ENCODE data around the gene VTI1A. TPM values are rescaled to one million over a fixed set of nuclear protein-coding genes. Genes with fewer than 3 reads are reported as not detected.
"Not testable (repeated sequence)": the region's sequence is repeated elsewhere in the genome, so short reads cannot be mapped to it uniquely, and the experiment has no call there.

Gene VTI1A
- total RNA-seq, 1 donor from 2014 or later = 47.2 TPM

DNA sequence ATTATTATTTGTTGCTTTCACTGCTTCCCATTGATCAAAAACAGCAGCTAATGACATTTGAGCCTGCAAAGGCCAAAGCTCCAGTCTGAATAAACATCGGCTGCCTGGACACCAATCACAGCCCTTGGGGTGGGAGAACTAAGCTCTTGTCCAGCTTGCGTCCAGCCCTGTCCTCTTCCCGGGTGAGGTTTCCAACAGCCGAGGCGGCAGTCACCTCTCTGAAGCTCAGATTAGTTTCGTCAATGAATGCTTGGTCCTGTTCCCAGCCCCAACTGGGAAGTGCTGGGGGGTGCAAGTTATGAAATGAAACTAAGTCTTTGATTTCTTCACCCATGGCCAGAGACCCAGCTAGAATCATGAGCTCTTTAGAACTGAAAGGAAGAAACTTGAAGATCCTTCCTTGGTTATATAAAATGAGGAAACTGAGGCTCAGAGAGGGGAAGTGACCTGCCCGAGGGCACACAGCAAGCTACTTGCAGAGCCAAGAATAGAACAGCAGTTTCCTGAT is 389.0 kb downstream of the VTI1A start:
- DNase-seq = peak; percentile 57

DNA sequence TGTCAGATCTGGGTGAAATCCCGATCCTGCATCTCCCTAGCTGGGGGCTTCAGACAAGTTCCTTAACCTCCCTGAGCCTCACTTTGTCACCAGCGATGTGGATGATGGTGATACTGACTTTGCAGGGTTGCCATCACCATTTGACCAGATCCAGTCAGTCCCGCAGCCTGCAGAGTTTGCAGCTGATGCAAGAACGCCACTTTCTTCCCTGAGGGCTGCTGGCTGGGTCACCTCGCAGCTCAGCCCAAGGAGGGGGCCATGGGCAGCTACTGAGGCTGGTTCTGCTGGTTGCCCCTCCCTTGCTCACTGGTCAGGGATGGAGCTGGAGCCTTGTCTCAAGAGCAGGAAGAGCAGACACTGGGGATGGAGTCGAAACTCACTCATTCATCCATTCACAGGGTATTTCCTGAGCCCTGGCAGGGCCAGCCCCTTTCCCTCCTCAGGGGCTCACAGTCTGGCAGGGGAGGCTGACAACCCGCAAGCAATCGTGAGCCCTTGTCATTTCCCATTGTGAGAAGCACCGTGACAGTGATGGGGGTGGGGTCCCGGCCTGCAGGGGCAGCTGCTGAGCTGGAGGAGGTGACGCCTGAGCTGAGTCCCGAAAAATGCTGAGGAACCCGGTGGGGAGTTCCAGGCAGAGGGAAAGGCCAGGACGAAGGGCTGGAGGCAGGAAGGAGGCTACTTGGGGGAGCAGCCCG is 391.9 kb downstream of the VTI1A start:
- DNase-seq = no peak

DNA sequence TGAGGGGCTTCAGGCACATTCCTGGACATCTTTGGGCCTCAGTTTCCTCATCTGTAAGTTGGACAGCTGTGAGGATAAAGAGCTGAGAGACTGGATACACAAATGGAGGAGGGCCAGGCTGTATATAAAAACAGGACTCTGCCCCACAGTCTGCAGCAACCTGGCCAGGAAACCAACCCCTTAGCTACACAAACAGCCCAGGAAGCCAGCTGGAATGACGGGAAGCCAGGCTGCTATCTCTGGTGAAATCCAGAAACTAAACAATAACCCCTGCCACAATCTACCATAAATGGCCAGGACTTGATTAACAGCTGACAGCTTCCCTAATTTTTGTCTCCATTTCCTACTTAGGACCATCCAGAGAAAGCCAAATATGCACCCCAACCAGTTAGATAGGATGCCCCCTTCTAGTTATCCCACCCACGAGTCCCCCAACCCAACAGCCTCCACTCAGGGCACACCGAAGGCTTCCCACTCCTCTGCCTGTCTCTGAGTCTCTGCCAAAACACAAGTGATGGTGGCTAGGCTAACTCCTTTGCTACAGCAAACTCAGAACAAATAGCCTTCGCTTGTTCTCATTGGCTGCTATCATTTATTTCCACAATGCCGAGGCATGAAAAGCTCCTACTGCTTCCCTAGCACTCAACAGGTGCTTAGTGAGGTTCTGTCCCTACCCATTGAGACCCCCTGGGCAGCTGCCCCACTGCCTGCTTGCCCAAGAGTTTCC is 393.1 kb downstream of the VTI1A start:
- DNase-seq = no peak

DNA sequence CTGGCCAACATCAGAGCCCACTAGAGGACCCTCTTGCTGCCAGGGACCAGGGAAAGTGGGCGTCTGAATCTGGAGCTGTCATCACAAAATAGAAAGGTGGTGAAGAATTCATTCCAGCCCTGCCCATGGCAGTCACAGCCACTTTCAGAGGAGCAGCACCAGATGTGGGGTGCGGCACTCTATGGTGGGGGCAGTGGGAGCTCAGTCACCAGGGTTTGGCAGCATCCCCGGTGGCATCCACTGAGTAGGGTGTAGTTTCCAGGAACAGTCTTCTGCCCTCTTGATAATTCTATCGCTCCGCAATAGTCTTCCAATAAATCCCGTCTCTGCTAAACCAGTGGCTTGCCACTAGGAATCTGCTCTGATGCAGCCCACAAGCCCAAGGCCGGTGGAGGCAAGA is 394.5 kb downstream of the VTI1A start:
- no peak for DNase-seq

DNA sequence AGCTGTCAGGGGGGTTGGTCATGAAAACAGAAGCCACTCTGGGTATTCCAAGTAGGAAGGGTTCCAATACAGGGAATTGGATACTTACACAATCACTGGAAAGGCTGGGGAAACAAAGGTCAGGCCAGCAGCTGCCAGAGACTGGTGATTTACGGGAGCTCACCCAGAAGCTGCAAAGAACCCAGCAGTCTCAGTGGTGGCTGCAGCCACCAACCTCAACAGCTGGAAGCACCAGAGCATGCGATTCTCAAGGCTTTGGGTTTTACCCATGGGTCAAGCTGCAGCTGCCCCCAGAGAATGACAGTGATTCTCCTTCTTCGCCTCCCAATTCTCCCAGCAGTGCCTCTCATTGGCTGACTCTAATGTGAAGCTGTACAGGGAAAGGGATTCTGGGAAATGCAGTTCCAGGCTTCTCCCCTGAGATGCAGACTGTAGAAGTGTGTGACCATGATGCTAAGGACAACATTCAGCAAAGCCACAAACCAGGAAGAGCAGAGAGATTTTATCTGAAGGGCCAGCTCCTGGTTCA is 395.9 kb downstream of the VTI1A start:
- DNase-seq = peak; percentile 57

DNA sequence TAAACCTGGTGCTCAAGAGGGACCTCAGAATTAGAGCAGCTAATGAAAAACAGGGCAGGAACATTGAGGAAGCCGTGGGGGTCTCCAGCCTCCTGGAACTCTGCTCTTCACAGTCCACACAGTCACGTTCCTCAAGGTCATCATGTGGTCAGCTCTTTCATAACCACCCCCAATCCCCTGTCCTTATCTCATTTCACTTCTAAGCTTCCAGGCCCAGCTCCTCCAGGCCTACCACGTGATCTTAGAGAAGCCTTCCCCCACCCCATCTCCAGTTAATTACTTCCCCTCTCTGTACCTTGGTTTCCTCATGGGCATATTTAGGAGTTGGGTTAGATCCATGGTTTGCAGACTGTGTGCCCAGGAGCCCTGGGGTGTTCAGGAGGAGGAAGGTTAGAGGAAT is 396.6 kb downstream of the VTI1A start:
- no peak for DNase-seq

DNA sequence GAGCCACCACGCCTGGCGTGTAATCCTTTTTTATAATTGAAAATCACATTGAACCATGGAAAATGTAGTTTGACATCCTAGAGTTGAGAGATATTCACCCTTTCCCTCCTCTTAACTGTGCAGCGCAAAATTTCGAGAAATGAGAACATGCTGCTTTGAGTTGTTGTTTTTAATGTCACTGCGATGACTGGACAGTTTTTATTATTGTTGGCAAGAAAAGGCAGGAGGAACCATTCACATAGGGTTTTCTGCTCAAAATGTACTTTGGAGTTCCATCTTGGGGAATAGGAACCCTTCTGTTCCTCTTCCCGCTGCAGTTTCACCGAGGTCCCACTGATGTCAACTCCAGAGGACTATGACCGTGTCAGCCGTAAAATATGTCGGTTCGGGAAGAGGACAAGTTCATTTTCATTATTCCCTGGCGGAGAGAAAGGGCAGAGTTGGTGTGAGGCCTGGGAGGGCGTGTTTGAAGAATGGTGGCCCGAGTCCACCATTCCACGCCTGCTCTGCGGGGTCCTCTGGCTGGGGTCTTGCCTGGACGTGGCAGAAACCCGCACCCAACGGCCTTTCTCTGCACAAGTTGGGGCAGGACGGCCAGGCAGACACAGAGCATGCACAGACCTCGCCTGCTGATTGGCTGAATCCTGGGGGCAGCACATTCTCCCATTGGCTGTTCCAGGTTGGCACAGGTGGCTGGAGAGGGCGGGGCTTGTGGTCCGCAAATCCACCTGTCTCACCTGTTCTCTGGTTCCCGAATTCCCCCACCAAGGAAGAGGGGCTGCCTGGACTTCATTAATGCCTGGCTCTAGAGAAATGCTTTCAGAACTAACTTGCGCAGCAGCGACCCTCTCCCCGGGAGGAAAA is 397.9 kb downstream of the VTI1A start:
- DNase-seq = no peak

DNA sequence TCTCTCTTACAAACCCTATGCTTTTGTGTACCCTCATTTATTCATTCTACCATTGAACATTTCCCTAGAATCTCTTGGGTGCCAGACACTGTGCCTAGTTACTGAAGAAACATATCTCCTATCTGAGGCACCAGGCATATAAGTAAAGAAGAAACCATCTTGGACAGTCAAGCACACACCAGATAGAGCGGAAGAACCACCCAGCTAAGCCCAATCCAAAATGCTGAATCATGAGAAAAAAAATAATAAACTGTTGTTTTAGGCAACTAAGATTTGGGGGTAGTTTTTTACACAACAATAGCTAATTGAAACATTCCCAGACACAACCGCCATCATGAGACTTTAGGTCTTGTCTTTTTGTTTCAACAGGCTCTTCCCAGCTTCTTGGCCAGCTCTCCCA is 400.8 kb downstream of the VTI1A start:
- no peak for DNase-seq

DNA sequence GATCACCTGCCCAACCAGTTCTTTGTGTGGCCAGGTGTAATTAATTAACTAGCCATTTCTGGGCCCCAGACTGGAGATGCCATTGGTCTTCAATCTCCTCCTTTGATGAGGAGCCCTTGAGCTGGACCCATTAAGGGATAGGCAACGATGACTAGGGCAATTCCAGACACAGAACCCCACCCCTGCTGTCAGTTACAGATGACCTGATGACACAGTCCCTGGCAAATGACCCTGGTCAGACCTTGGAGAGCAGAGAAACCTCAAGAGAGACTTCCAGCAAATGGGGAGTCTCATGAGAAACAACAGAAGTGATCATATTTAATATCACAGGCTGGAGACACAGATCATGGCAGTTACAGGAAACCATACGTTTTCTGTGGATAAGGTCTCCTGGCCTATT is 401.2 kb downstream of the VTI1A start:
- DNase-seq = no peak

DNA sequence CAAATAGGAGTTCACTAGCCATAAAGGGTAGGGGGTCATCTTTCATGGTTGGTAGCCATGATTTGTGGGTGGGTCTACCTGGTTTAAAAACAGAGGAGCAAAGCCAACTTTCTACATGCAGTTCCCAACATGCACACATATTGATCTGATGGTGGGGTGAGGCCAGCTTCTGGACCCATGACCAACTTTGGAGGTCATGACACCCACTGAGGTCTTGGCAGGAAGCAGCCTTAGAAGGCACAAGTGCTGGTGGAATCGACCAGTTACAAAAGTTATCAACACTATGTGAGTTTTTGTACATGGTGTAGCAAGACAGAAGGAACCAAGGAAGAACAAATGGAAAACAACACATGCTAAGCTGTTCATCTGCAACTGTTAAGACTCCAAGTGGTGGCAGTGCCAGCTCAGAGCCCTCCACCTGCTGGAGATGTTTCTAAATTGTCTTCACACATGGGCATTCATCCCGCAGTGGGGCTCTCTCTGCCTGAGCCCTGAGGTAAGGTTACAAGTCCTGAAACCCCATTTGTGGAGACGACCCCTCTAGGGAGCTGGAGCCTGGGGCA is 401.9 kb downstream of the VTI1A start:
- DNase-seq = no peak

DNA sequence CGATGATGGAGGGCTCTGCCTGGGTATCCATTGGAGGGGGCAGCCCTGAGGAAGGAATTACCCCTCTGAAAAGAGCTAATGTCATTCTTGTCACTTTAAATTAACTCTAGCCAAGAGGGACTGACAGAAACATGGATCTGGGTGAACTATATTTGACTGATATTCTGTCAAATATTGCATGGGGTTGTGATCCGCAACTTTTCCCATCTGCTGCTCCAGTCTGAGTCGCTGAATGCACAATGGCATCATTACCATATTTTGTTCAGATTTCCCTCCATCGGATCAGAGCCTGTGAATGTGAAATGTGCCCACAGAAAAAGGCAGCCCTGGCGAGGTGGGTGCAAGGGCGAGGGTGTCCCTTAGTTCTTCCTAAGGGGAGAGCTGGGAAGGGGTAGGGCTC is 402.5 kb downstream of the VTI1A start:
- DNase-seq = no peak

DNA sequence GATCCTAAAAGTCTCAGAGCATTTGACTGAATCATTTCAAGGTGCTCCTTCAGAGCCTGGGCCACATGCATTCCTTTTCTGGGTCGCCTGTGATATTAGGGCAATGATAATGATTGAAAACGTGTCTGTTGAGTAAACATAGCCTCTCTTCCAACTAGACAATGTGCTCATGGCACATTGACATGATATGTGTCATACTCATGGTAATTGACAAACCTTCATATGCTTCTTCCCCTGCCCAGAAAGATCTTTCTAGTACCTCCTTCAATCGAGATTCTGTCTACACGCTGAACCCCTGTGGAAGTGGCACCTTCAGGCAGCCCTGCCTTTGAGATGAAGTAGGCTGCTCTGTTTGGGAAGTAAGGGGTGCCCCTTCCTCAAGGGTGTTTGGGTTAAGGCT is 404.2 kb downstream of the VTI1A start:
- DNase-seq = no peak

DNA sequence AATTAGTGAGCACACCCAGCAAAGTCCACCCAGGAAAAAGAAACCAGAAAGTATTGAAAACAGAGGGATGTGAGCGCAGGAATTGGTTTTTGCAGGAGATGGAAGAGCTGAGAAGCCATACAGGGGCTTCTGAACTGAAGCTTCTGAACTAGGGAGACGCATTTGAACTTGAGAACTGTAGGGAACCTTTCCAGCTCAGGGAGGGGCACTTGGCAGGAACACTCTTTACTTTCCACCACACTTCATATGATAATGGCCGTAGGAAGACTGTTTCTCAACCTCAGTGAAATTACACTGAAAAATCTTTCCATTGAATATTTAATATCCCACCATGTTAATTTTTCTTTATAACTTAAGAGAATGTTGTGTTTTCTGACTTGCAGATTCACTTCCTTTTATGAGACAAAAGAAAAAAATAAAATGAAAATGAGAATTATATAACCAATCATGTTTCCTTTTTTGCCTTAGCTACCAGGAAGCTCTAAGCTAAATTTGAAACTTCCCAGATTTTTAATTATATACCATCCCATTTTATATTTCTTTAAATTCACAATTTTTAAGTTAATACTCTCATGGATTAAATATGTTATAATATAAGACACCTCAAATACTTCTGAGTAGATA is 404.7 kb downstream of the VTI1A start:
- no peak for DNase-seq

DNA sequence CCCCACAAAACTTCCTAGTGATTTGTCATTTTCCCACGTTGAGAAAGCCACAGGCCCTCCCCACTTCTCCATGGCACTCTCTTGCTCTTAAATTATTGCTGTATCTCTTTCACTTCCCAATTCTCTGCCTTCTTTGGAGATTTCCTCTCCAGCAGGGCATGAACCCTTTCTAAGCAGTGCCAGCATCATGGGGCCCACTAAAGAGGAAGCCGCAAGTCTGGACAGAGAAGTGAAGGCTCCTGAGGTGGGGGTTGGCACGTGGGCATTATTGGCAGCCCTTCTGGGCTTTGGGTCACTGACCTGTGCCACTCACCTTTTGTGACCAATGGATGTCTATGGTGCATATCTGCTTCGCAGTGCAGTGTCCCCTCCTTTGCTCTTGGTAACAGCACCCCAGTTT is 405.3 kb downstream of the VTI1A start:
- peak; percentile 15 for DNase-seq

DNA sequence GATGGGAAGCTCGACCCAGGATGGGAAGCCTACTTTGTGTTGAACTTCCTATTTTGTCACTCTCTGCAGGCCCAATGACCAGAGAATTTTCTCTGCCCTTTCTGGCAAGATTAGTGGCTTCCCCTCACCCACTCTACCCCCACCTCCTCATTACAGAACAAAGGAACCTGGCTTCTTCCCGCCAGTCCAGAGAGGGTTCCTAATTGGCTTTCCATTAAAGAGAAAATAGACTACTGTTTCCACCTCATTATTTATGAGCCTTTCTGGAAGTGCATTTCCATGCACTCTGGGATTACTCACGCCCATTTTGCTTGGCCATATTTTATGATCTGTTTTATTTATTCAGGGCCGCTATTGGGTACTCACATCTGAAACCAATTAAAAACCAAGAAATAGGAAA is 408.1 kb downstream of the VTI1A start:
- no peak for DNase-seq

DNA sequence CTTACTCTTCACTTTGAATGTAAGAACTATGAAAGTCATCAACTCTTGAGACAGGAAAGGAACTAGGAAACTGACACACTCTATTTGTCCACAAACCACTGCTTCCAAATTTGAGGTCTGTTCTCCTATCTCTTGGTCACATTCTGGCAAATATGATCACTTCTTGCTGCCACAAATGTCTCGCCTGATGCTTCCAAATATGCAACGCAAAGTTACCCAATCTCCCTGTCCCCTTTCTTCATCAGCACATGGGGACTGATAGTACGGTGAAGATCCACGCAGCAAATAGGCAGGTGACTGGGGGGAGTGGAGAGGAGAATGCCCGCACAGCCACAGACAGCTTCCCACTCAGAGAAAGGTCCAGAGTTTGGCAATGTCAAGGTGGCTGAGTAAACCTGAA is 410.5 kb downstream of the VTI1A start:
- DNase-seq = no peak

DNA sequence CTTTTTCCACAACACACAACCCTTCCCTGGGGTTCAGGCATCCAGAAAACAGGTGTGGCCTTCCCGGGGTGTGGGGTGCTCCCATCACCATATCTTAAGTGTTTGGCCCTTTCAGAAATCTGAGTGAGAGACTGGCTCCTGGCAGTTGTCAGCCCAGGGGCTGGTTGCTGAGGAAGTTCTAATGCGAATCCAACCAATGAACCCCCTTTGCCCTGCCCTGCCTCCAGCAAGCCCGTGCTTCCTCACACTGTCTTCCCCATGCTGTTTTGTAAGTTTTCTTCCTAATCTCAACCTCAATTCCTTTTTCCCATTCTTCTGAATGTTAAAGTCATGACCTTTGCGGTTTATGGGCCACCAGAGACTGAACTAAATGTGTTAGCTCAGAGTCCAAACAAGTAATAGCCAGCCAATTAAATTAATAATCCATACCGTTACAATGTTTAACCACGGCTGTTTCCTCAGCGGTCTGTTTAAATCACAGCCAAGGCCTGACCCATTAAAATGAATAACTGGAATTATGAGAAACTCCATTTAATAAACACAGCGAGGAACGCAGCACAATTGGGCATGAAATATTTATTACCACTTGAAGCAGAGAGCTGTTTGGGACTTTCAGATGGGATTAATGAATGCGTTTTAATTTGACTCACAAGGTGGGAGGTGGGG is 412.1 kb downstream of the VTI1A start:
- no peak for DNase-seq

DNA sequence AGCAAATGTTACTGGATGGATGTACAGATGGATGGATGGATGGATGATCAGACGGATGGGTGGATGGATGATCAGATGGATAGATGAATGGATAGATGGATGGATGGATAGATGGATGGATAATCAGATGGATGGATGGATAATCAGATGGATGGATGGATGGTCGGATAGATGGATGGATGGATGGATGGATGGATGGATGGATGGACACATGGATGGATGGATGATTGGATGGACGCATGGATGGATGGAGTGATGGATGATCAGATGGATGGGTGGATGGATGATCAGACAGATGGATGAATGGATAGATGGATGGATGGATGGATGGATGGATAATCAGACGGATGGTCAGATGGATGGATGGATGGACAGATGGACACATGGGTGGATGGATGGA is 412.8 kb downstream of the VTI1A start:
- DNase-seq = no peak

DNA sequence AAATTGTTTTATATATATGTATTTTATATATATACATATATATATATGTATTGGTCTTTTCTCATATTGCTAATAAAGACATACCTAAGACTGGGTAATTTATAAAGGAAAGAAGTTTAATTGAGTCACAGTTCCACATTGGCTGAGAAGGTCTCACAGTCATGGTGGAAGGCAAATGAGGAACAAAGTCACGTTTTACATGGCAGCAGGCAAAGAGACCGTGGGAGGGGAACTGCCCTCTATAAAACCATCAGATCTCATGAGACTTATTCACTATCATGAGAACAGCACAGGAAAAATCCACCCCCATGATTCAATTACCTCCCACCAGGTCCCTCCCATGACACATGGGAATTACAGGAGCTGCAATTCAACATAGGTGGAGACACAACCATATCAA is 416.4 kb downstream of the VTI1A start:
- not testable (repeated sequence) for DNase-seq

All from tongue (tissue), 2 donors.